Panc1 (cell line): Measurements from ENCODE around the gene MED13L. TPM values are rescaled to one million over a fixed set of nuclear protein-coding genes. Genes with fewer than 3 reads are reported as not detected.

Experiments used
- ATAC-seq: fragments of 200-7000 bp; cut with Tn5 transposase; 2 replicates; pipeline ENCODE4 v1.9.1; 2020; ENCODE audit warnings: mild to moderate bottlenecking, moderate library complexity
- BruUV-seq: library from RNA; stranded (reverse); fragments of 400-500 nt; replicated peaks from 2 replicates; lab custom pipeline; 2021; lab: Mats Ljungman, UMichigan
- CTCF ChIA-PET: fragments of 300-600 bp; sonication (Branson Sonifier 250); formaldehyde crosslinking; loops from one replicate; lab custom pipeline; 2022; ENCODE audit warnings: antibody characterized with exemption; lab: Charles Lee
- POLR2A ChIA-PET: fragments of 300-600 bp; sonication (Branson Sonifier 250); formaldehyde crosslinking; loops from one replicate; lab custom pipeline; 2022; ENCODE audit warnings: antibody characterized with exemption; lab: Charles Lee
- DNase-seq: peaks from one replicate; pipeline ENCODE4 v3.0.0-alpha.2; 2010; ENCODE audit warnings: low read depth, low spot score
- H3K27ac ChIP-seq: 2 replicates; pipeline ENCODE4 v1.5.1; 2011; ENCODE audit warnings: mild to moderate bottlenecking, low read length, inconsistent platforms
- H3K27me3 ChIP-seq: fragments of 200-500 bp; sonication (Bioruptor generic); 2 replicates; pipeline ENCODE4 v1.6.0; 2014; ENCODE audit warnings: low read length, inconsistent platforms; ENCODE audit not compliant: control insufficient read depth, insufficient read depth
- H3K36me3 ChIP-seq: fragments of 200-500 bp; sonication (Bioruptor generic); 2 replicates; pipeline ENCODE4 v1.5.1; 2014; ENCODE audit warnings: inconsistent platforms, mild to moderate bottlenecking, low read length, moderate library complexity; ENCODE audit not compliant: control insufficient read depth, insufficient read depth
- H3K4me1 ChIP-seq: 2 replicates; pipeline ENCODE4 v1.5.1; 2011; ENCODE audit warnings: inconsistent platforms, mild to moderate bottlenecking, low read length, moderate library complexity; ENCODE audit not compliant: control insufficient read depth, insufficient read depth
- H3K4me3 ChIP-seq, 2 experiments: 2 replicates each; pipeline ENCODE4 v1.5.1; 2011 to 2012; ENCODE audit warnings: low read depth in 2 of 2, low read length in 2 of 2, mild to moderate bottlenecking in 2 of 2, inconsistent platforms in 1 of 2, moderate library complexity in 1 of 2
- H3K9me3 ChIP-seq: fragments of 200-500 bp; sonication (Bioruptor generic); 2 replicates; pipeline ENCODE4 v1.5.1; 2014; ENCODE audit warnings: low read depth, mild to moderate bottlenecking, inconsistent platforms, low read length, moderate library complexity; ENCODE audit not compliant: control insufficient read depth, insufficient read depth
- CTCF ChIP-seq: fragments of 450-650 bp; IDR thresholded peaks from 2 replicates; pipeline ENCODE4 v1.5.1; 2017; ENCODE audit warnings: mild to moderate bottlenecking
- POLR2AphosphoS5 ChIP-seq: IDR thresholded peaks from 2 replicates; pipeline ENCODE4 v1.6.1; 2012; ENCODE audit warnings: mild to moderate bottlenecking, low read depth, low read length, moderate library complexity
- REST ChIP-seq, 2 experiments: IDR thresholded peaks; 2 replicates each; pipeline ENCODE4 v1.6.1; 2011 to 2012; ENCODE audit warnings: low read depth in 2 of 2, control low read depth in 1 of 2, low read length in 1 of 2, mild to moderate bottlenecking in 1 of 2, moderate library complexity in 1 of 2; ENCODE audit not compliant: insufficient read depth in 1 of 2
- SIN3A ChIP-seq: IDR thresholded peaks from 2 replicates; pipeline ENCODE4 v1.6.1; 2012; ENCODE audit warnings: low read depth, mild to moderate bottlenecking, low read length, moderate library complexity, borderline replicate concordance; ENCODE audit not compliant: insufficient read depth
- TCF7L2 ChIP-seq: IDR thresholded peaks from 2 replicates; pipeline ENCODE4 v1.6.1; 2011; ENCODE audit warnings: mild to moderate bottlenecking, low read depth, low read length, inconsistent platforms
- in situ Hi-C: cut with HindIII; loops from 2 replicates; pipeline ENCODE4 v1.10.0; 2016; ENCODE audit warnings: low sequenced_read_pairs, low pct_unique_long_range_greater_than_20kb
- intact Hi-C: fragments of 100-400 bp; cut with micrococcal nuclease; formaldehyde crosslinking; loops from one replicate; pipeline ENCODE4 v1.10.0; 2022; ENCODE audit not compliant: unreplicated experiment
- total RNA-seq: library from RNA; stranded (reverse); gene quantifications from one replicate; pipeline ENCODE4 v1.2.1, GENCODE V29; 2021; ENCODE audit not compliant: unreplicated experiment

Gene MED13L
- total RNA-seq, 1 experiment from 2014 or later, result 170 TPM

- no peak for ATAC-seq
- Histone ChIP-seq H3K9me3 (no peaks in the 10 kb centered on the region), H3K36me3 (no peaks in the 10 kb centered on the region), H3K27ac (peak overlapping the region; percentile 8; the same call in 1 of the 2 replicates), H3K4me1 (peaks cover 59% of the 10 kb centered on the region), H3K27me3 (no peaks in the 10 kb centered on the region), H3K4me3 (no peak overlapping the region)
- in situ Hi-C loops (no loop called here), intact Hi-C loops (no loop called here)
- no TSS peak for BruUV-seq
- DNase-seq, result no peak
- TF ChIP-seq SIN3A (no peak), CTCF (no peak), TCF7L2 (no peak), REST (IDR thresholded peaks at IDR 0.05; ENCODE audit: insufficient read depth in 1 of 2, low read depth in 2 of 2, low read length in 1 of 2) (no peak), POLR2AphosphoS5 (no peak)
- ChIA-PET CTCF (no interaction called here), POLR2A (no interaction called here)
These were observed 125.2 kb downstream of the MED13L start for GRCh38 chr12:116152268-116152667.

GRCh38 chr12:116150452-116150851 lies 127.0 kb downstream of the MED13L start:
- Histone ChIP-seq H3K4me1 (peaks cover 64% of the 10 kb centered on the region), H3K4me3 (no peak overlapping the region), H3K27ac (no peak overlapping the region), H3K27me3 (no peaks in the 10 kb centered on the region), H3K9me3 (no peaks in the 10 kb centered on the region), H3K36me3 (no peaks in the 10 kb centered on the region)
- in situ Hi-C loops (no loop called here), intact Hi-C loops (no loop called here)
- POLR2A ChIA-PET, result interaction anchor here (0.6 kb wide), 1 partner anchor 55 kb away, joined by 12 read pairs; no protein-coding TSS in a partner anchor
- BruUV-seq, result no TSS peak
- no peak for ATAC-seq
- CTCF ChIA-PET, result no interaction called here
- no peak for DNase-seq
- TF ChIP-seq TCF7L2, result no peak
- no peak for TF ChIP-seq REST (IDR thresholded peaks at IDR 0.05; ENCODE audit: insufficient read depth in 1 of 2, low read depth in 2 of 2, low read length in 1 of 2)
- no peak for TF ChIP-seq SIN3A
